Fibroblast of lung (primary cell): ENCODE results near the gene HDHD5.

Experiments used
- EZH2 ChIP-seq: IDR thresholded peaks from 2 replicates; pipeline ENCODE4 v1.5.1; 2012; ENCODE audit warnings: low read length, control low read depth, mild to moderate bottlenecking; ENCODE audit errors: missing control alignments
- TF ChIP-seq, protein P1 (sequence below), 2 donors: IDR thresholded peaks in 1 of 2; conservative IDR thresholded peaks in 1 of 2; 1 replicate in 1 of 2; 2 replicates in 1 of 2; pipeline ENCODE4 v1.5.1; 2011 to 2012; ENCODE audit warnings: low read length in 2 of 2, control low read depth in 1 of 2, inconsistent platforms in 1 of 2, low read depth in 1 of 2, mild to moderate bottlenecking in 1 of 2

DNA sequence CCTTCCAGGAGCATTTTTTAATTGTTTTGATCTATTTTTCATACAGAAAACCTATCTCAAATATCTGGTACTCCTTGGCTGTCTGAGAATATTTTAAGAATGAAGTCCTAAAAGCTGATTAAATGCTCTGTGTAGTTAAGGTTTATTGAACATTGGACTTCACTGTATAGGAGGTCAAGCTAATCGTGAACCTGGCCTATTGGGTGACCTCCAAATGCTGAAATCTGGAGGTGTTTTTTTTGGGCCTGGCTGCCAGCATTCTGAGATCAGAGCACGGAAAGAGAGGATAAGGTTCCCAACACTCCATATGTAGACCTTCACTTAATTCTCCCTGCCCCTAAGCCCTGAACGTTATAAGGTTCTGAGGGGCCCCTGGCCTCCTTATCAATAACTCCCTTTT, 66.0 kb downstream of the HDHD5 start:
- TF ChIP-seq, protein P1, sequence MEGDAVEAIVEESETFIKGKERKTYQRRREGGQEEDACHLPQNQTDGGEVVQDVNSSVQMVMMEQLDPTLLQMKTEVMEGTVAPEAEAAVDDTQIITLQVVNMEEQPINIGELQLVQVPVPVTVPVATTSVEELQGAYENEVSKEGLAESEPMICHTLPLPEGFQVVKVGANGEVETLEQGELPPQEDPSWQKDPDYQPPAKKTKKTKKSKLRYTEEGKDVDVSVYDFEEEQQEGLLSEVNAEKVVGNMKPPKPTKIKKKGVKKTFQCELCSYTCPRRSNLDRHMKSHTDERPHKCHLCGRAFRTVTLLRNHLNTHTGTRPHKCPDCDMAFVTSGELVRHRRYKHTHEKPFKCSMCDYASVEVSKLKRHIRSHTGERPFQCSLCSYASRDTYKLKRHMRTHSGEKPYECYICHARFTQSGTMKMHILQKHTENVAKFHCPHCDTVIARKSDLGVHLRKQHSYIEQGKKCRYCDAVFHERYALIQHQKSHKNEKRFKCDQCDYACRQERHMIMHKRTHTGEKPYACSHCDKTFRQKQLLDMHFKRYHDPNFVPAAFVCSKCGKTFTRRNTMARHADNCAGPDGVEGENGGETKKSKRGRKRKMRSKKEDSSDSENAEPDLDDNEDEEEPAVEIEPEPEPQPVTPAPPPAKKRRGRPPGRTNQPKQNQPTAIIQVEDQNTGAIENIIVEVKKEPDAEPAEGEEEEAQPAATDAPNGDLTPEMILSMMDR (conservative IDR thresholded peaks at IDR 0.05 in 1 of 2, IDR thresholded peaks at IDR 0.05 in 1 of 2; ENCODE audit: low read depth in 1 of 2, low read length in 2 of 2): no peak
- no peak for TF ChIP-seq EZH2
